ENCODE data around the gene LCP2. TPM values are rescaled to one million over a fixed set of nuclear protein-coding genes. Genes with fewer than 3 reads are reported as not detected.

Gene LCP2
- total RNA-seq, 1 experiment from 2014 or later = not detected

DNA sequence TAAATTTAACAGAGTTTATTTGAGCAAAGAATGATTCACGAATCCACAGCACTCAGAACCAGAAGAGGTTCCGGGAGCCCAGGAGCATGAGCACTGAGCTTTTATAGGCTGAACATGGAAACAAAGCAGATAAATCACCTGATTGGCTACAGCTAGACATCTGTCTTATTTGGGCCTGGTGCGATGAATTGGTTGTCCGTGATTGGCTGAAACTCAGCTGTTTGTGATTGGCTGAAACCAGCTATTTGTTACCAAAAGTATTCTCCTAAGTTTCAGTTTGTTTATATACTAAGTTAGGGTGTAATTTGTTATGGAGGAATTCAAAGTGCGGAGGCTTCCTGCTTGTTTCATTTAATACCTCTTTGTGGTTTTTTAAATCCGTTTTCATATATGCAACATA, 15.8 kb upstream of the LCP2 start:
- H3K4me2 ChIP-seq (ENCODE audit: low read length) = no peak overlapping the region
- CTCF ChIA-PET = no interaction called here
- intact Hi-C loops (cut with micrococcal nuclease) = no loop called here

DNA sequence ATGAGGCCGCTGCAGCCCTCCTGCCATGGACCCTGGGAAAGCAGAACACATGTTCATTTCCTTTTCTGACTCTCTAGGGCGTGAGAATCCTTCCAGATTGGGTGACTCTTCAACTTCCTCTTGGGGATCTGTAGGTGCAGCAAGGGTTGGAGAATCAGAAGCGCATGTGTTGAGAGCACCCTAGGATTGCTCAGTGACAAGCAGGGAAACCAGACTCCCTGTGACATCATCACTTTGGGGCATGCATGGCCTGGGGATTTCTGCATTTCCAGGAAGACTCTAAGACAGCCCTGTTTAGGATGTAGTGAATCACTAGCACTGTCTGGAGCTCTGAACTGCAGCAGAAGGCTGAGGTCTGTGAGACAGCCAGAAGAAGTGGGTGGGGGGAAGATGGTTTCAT, 15.1 kb upstream of the LCP2 start:
- no peaks in the 10 kb centered on the region for H3K79me2 ChIP-seq (ENCODE audit: low read length)
- H3K9ac ChIP-seq (ENCODE audit: low read length) = no peak overlapping the region
- BruUV-seq (replicated peaks) = no TSS peak
- H3K27ac ChIP-seq (ENCODE audit: low read length) = no peak overlapping the region
- H3K36me3 ChIP-seq (ENCODE audit: low read depth, low read length) = no peaks in the 10 kb centered on the region
- TF ChIP-seq EZH2 (IDR thresholded peaks at IDR 0.05; ENCODE audit: low read length, unreplicated experiment) = no peak
- TF ChIP-seq EZH2phosphoT487 (IDR thresholded peaks at IDR 0.05; ENCODE audit: borderline replicate concordance, low read length) = no peak
- TF ChIP-seq, protein P1, sequence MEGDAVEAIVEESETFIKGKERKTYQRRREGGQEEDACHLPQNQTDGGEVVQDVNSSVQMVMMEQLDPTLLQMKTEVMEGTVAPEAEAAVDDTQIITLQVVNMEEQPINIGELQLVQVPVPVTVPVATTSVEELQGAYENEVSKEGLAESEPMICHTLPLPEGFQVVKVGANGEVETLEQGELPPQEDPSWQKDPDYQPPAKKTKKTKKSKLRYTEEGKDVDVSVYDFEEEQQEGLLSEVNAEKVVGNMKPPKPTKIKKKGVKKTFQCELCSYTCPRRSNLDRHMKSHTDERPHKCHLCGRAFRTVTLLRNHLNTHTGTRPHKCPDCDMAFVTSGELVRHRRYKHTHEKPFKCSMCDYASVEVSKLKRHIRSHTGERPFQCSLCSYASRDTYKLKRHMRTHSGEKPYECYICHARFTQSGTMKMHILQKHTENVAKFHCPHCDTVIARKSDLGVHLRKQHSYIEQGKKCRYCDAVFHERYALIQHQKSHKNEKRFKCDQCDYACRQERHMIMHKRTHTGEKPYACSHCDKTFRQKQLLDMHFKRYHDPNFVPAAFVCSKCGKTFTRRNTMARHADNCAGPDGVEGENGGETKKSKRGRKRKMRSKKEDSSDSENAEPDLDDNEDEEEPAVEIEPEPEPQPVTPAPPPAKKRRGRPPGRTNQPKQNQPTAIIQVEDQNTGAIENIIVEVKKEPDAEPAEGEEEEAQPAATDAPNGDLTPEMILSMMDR (conservative IDR thresholded peaks at IDR 0.05; ENCODE audit: low read depth, low read length) = no peak
- peaks cover 46% of the 10 kb centered on the region for H3K27me3 ChIP-seq (ENCODE audit: low read length)
- ChIA-PET POLR2A (ENCODE audit: unreplicated experiment) (no interaction called here), CTCF (no interaction called here)
- DNase-seq (no peak), ATAC-seq (no peak)
- no peak overlapping the region for H3K4me3 ChIP-seq (ENCODE audit: low read length)
- intact Hi-C loops (cut with micrococcal nuclease) = no loop called here
- H3K9me2 ChIP-seq (replicated peaks; ENCODE audit: low read length) = no peaks in the 10 kb centered on the region
- no peaks in the 10 kb centered on the region for H3K9me3 ChIP-seq (ENCODE audit: low read length)
- no peaks in the 10 kb centered on the region for H3F3A ChIP-seq (ENCODE audit: low read length, unreplicated experiment)
- H3K4me2 ChIP-seq (ENCODE audit: low read length) = no peak overlapping the region
- no peak overlapping the region for H2AFZ ChIP-seq (ENCODE audit: low read length)
- no peaks in the 10 kb centered on the region for H4K20me1 ChIP-seq (ENCODE audit: low read length)
- no peaks in the 10 kb centered on the region for H3K4me1 ChIP-seq (ENCODE audit: insufficient read depth, low read length)

More for the DNA sequence above, 15.8 kb upstream of the LCP2 start:
- Histone ChIP-seq H3K36me3 (ENCODE audit: low read depth, low read length) (no peaks in the 10 kb centered on the region), H2AFZ (ENCODE audit: low read length) (no peak overlapping the region), H3K27ac (ENCODE audit: low read length) (no peak overlapping the region), H4K20me1 (ENCODE audit: low read length) (no peaks in the 10 kb centered on the region), H3K27me3 (ENCODE audit: low read length) (peaks cover 51% of the 10 kb centered on the region), H3K9ac (ENCODE audit: low read length) (no peak overlapping the region), H3K4me3 (ENCODE audit: low read length) (no peak overlapping the region), H3K79me2 (ENCODE audit: low read length) (no peaks in the 10 kb centered on the region), H3K9me3 (ENCODE audit: low read length) (no peaks in the 10 kb centered on the region), H3K4me1 (ENCODE audit: insufficient read depth, low read length) (no peaks in the 10 kb centered on the region), H3K9me2 (replicated peaks; ENCODE audit: low read length) (no peaks in the 10 kb centered on the region), H3F3A (ENCODE audit: low read length, unreplicated experiment) (no peaks in the 10 kb centered on the region)
- no peak for DNase-seq
- ATAC-seq = no peak
- BruUV-seq (replicated peaks) = no TSS peak
- POLR2A ChIA-PET (ENCODE audit: unreplicated experiment) = no interaction called here
- TF ChIP-seq EZH2phosphoT487 (IDR thresholded peaks at IDR 0.05; ENCODE audit: borderline replicate concordance, low read length) = no peak
- TF ChIP-seq, protein P1 (conservative IDR thresholded peaks at IDR 0.05; ENCODE audit: low read depth, low read length) = no peak
- no peak for TF ChIP-seq EZH2 (IDR thresholded peaks at IDR 0.05; ENCODE audit: low read length, unreplicated experiment)

DNA sequence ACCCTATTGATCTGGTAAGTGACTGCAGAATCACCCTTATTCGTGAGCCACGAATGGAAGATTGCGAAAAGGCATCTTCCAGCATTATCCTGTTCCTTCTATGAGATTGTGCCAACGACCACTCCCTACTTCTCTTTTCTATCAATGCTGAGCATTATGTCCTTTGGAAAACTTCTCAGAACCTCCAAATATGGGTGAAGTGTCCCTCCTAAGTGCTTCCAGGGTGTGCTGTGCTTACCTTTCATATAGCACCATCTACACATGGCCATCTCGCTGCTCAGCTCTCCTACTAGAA, 14.7 kb upstream of the LCP2 start:
- ChIA-PET CTCF (no interaction called here), POLR2A (ENCODE audit: unreplicated experiment) (no interaction called here)
- intact Hi-C loops (cut with micrococcal nuclease) = no loop called here
- Histone ChIP-seq H3K27ac (ENCODE audit: low read length) (no peak overlapping the region), H3K4me1 (ENCODE audit: insufficient read depth, low read length) (no peaks in the 10 kb centered on the region), H3K36me3 (ENCODE audit: low read depth, low read length) (no peaks in the 10 kb centered on the region), H3K27me3 (ENCODE audit: low read length) (peaks cover 42% of the 10 kb centered on the region), H3K79me2 (ENCODE audit: low read length) (no peaks in the 10 kb centered on the region), H3K9me2 (replicated peaks; ENCODE audit: low read length) (no peaks in the 10 kb centered on the region), H3F3A (ENCODE audit: low read length, unreplicated experiment) (no peaks in the 10 kb centered on the region), H3K4me2 (ENCODE audit: low read length) (no peak overlapping the region), H3K9ac (ENCODE audit: low read length) (no peak overlapping the region), H3K9me3 (ENCODE audit: low read length) (no peaks in the 10 kb centered on the region), H3K4me3 (ENCODE audit: low read length) (no peak overlapping the region), H4K20me1 (ENCODE audit: low read length) (no peaks in the 10 kb centered on the region), H2AFZ (ENCODE audit: low read length) (no peak overlapping the region)
- TF ChIP-seq EZH2 (IDR thresholded peaks at IDR 0.05; ENCODE audit: low read length, unreplicated experiment) = no peak
- no peak for TF ChIP-seq EZH2phosphoT487 (IDR thresholded peaks at IDR 0.05; ENCODE audit: borderline replicate concordance, low read length)
- TF ChIP-seq, protein P1 (conservative IDR thresholded peaks at IDR 0.05; ENCODE audit: low read depth, low read length) = no peak
- BruUV-seq (replicated peaks) = no TSS peak
- ATAC-seq (no peak), DNase-seq (no peak)
